Osteoblast (primary cell): Measurements from ENCODE around the gene GASK1B. TPM values are rescaled to one million over a fixed set of nuclear protein-coding genes. Genes with fewer than 3 reads are reported as not detected.

Experiments used
- DNase-seq: peaks from one replicate; pipeline ENCODE4 v3.0.0; 2011; ENCODE audit warnings: low spot score, mixed read lengths; ENCODE audit not compliant: insufficient read length; ENCODE audit errors: missing footprints
- H2AFZ ChIP-seq: 2 replicates; pipeline ENCODE4 v1.6.0; 2011; ENCODE audit warnings: mild to moderate bottlenecking, low read length
- H3K27ac ChIP-seq: 2 replicates; pipeline ENCODE4 v1.5.1; 2011; ENCODE audit warnings: mild to moderate bottlenecking, low read depth, low read length, moderate library complexity
- H3K27me3 ChIP-seq: 2 replicates; pipeline ENCODE4 v1.6.0; 2012; ENCODE audit warnings: mild to moderate bottlenecking, control low read depth, inconsistent platforms, low read length, moderate library complexity; ENCODE audit not compliant: insufficient read depth
- H3K36me3 ChIP-seq: 2 replicates; pipeline ENCODE4 v1.5.1; 2011; ENCODE audit warnings: mild to moderate bottlenecking, low read length, control low read depth, moderate library complexity; ENCODE audit not compliant: insufficient read depth
- H3K4me1 ChIP-seq: 2 replicates; pipeline ENCODE4 v1.5.1; 2011; ENCODE audit warnings: mild to moderate bottlenecking, low read length, control low read depth, moderate library complexity; ENCODE audit not compliant: insufficient read depth
- H3K4me2 ChIP-seq: 2 replicates; pipeline ENCODE4 v1.6.0; 2011; ENCODE audit warnings: mild to moderate bottlenecking, low read length; ENCODE audit not compliant: insufficient read depth
- H3K4me3 ChIP-seq: fragments of 200-600 bp; sonication (generic); 3 replicates; pipeline ENCODE4 v1.5.1; 2012; ENCODE audit warnings: mild to moderate bottlenecking, low read length, inconsistent platforms; ENCODE audit not compliant: insufficient read depth
- H3K79me2 ChIP-seq: 2 replicates; pipeline ENCODE4 v1.6.0; 2012; ENCODE audit warnings: mild to moderate bottlenecking, low read length, control low read depth, inconsistent platforms; ENCODE audit not compliant: insufficient read depth
- H3K9me3 ChIP-seq: 2 replicates; pipeline ENCODE4 v1.5.1; 2011; ENCODE audit warnings: low read depth, low read length, control low read depth
- H4K20me1 ChIP-seq: 2 replicates; pipeline ENCODE4 v1.6.0; 2012; ENCODE audit warnings: mild to moderate bottlenecking, low read length, control low read depth; ENCODE audit not compliant: insufficient read depth
- CTCF ChIP-seq: IDR thresholded peaks from 2 replicates; pipeline ENCODE4 v1.5.1; 2011; ENCODE audit warnings: mild to moderate bottlenecking, low read depth, low read length, moderate library complexity; ENCODE audit errors: extremely low read depth
- total RNA-seq: library from RNA; depleted of rRNA; stranded (reverse); fragments of >200 nt; gene quantifications from 2 replicates; pipeline ENCODE4 v1.2.3, GENCODE V29; 2012

GASK1B gene
- total RNA-seq, 1 donor, result 42.0 TPM

GRCh38 chr4:158213466-158213865 is 40.6 kb upstream of the GASK1B start:
- Histone ChIP-seq H3K27ac (no peak overlapping the region), H4K20me1 (no peaks in the 10 kb centered on the region), H3K4me2 (no peak overlapping the region), H3K9me3 (no peaks in the 10 kb centered on the region), H3K4me3 (no peak overlapping the region), H3K36me3 (no peaks in the 10 kb centered on the region), H3K4me1 (peaks cover 10% of the 10 kb centered on the region), H3K79me2 (no peaks in the 10 kb centered on the region), H2AFZ (no peak overlapping the region), H3K27me3 (no peaks in the 10 kb centered on the region)
- no peak for TF ChIP-seq CTCF
- DNase-seq, result no peak

- Histone ChIP-seq H4K20me1 (no peaks in the 10 kb centered on the region), H2AFZ (peak overlapping the region; percentile 89), H3K79me2 (no peaks in the 10 kb centered on the region), H3K4me3 (peak overlapping the region; percentile 72), H3K4me2 (peak overlapping the region; percentile 81), H3K4me1 (peaks cover 10% of the 10 kb centered on the region), H3K27me3 (no peaks in the 10 kb centered on the region), H3K36me3 (no peaks in the 10 kb centered on the region), H3K9me3 (no peaks in the 10 kb centered on the region), H3K27ac (peak overlapping the region; percentile 74)
- DNase-seq, result no peak
- TF ChIP-seq CTCF, result no peak
These were observed 38.4 kb upstream of the GASK1B start for GRCh38 chr4:158211222-158211621.

GRCh38 chr4:158209825-158210807 is 37.3 kb upstream of the GASK1B start, which contains the start of gene TMEM144:
Gene TMEM144, plus strand, starts transcription at chr4:158210486. Its CDS starts 2,182 bp downstream, at chr4:158212668.
- TF ChIP-seq CTCF, result no peak

GRCh38 chr4:158208963-158209640 is 36.3 kb upstream of the GASK1B start:
- H3K27ac ChIP-seq, result no peak overlapping the region

More at GRCh38 chr4:158209825-158210807, 37.3 kb upstream of the GASK1B start, which contains the start of gene TMEM144:
- Histone ChIP-seq H3K36me3 (no peaks in the 10 kb centered on the region), H3K4me2 (peak within 1 kb of the TSS; percentile 81), H3K27ac (peak within 1 kb of the TSS; percentile 74), H4K20me1 (no peaks in the 10 kb centered on the region), H3K79me2 (no peaks in the 10 kb centered on the region), H3K4me1 (peaks cover 10% of the 10 kb centered on the region), H2AFZ (peak within 1 kb of the TSS; percentile 89), H3K9me3 (no peaks in the 10 kb centered on the region), H3K27me3 (no peaks in the 10 kb centered on the region), H3K4me3 (peak within 1 kb of the TSS; percentile 72)
- DNase-seq, result peak; percentile 86

More at GRCh38 chr4:158208963-158209640, 36.3 kb upstream of the GASK1B start:
- Histone ChIP-seq H3K4me2 (no peak overlapping the region), H3K4me3 (no peak overlapping the region), H2AFZ (peak overlapping the region; percentile 27), H3K36me3 (no peaks in the 10 kb centered on the region), H3K79me2 (no peaks in the 10 kb centered on the region), H3K9me3 (no peaks in the 10 kb centered on the region), H3K4me1 (peaks cover 10% of the 10 kb centered on the region), H3K27me3 (no peaks in the 10 kb centered on the region), H4K20me1 (no peaks in the 10 kb centered on the region)
- no peak for DNase-seq
- no peak for TF ChIP-seq CTCF
